Measurements from ENCODE around the gene IFRD2. TPM values are rescaled to one million over a fixed set of nuclear protein-coding genes. Genes with fewer than 3 reads are reported as not detected.

The IFRD2 gene
- total and polyA plus RNA-seq, 2 of the 8 experiments (the other 6 are each of a cell fraction or from before 2014, with no cell fraction given) = 76.7 to 88.8 TPM

GRCh38 chr3:50337175-50337861 lies 45.1 kb upstream of the IFRD2 start (continued):
- TF ChIP-seq POLR2A (IDR thresholded peaks at IDR 0.05; ENCODE audit: control extremely low read depth in 1 of 2, low read depth in 2 of 2, low read length in 2 of 2) = peak in 1 of 2 experiments; percentile 54; a peak in 2 of 3 replicates

Measured in H1 (cell line).